GM12872 (cell line): ENCODE data around the gene DNAJC1.

Experiments
- CTCF ChIP-seq: IDR thresholded peaks from 3 replicates; pipeline ENCODE4 v1.5.1; 2011; ENCODE audit warnings: low read depth, mild to moderate bottlenecking, low read length, moderate library complexity; ENCODE audit not compliant: insufficient read depth

The DNAJC1 gene

GRCh38 chr10:21919117-21919516 lies 84.4 kb downstream of the DNAJC1 start:
- TF ChIP-seq CTCF: no peak

- TF ChIP-seq CTCF: no peak
These were observed 90.9 kb downstream of the DNAJC1 start for GRCh38 chr10:21912625-21913024.

GRCh38 chr10:21910798-21911197 lies 92.7 kb downstream of the DNAJC1 start:
- no peak for TF ChIP-seq CTCF

GRCh38 chr10:21907436-21907835 lies 96.1 kb downstream of the DNAJC1 start:
- no peak for TF ChIP-seq CTCF

- no peak for TF ChIP-seq CTCF
These were observed 98.6 kb downstream of the DNAJC1 start for GRCh38 chr10:21904930-21905329.

- no peak for TF ChIP-seq CTCF
These were observed 103.8 kb downstream of the DNAJC1 start for GRCh38 chr10:21899736-21900135.

GRCh38 chr10:21895932-21896331 lies 107.6 kb downstream of the DNAJC1 start:
- no peak for TF ChIP-seq CTCF

GRCh38 chr10:21894648-21895342 lies 108.7 kb downstream of the DNAJC1 start:
- TF ChIP-seq CTCF: no peak
